ENCODE data around the gene FADS1.
A peak's percentile ranks its signal among the peaks of the same experiment; 100 is the strongest.

FADS1 gene

GRCh38 chr11:61797263-61797944, 19.4 kb downstream of the FADS1 start:
- peak; percentile 26 to 35 (median 27) for DNase-seq (ENCODE audit: low read depth in 3 of 3)

- DNase-seq (ENCODE audit: low read depth in 3 of 3), result no peak
These were observed 20.8 kb downstream of the FADS1 start for GRCh38 chr11:61795876-61796526.

- no peak for DNase-seq (ENCODE audit: low read depth in 3 of 3)
These were observed 21.3 kb downstream of the FADS1 start for GRCh38 chr11:61795459-61795858.

- no peak for DNase-seq (ENCODE audit: low read depth in 3 of 3)
These were observed 22.2 kb downstream of the FADS1 start for GRCh38 chr11:61794579-61794978.

- no peak for DNase-seq (ENCODE audit: low read depth in 3 of 3)
These were observed 23.0 kb downstream of the FADS1 start for GRCh38 chr11:61793829-61794204.

- DNase-seq (ENCODE audit: low read depth in 3 of 3), result no peak
These were observed 23.5 kb downstream of the FADS1 start for GRCh38 chr11:61793083-61793828.

GRCh38 chr11:61792310-61793082, 24.3 kb downstream of the FADS1 start, which contains the start of the genes FEN1 and TMEM258:
Gene FEN1, plus strand, starts transcription at chr11:61792911. Its CDS starts 2,451 bp downstream, at chr11:61795362.
Gene TMEM258, minus strand, starts transcription at chr11:61792599. Its CDS starts 41 bp downstream, at chr11:61792558.
- DNase-seq (ENCODE audit: low read depth in 3 of 3), result peak; percentile 76 to 85 (median 80)

- peak; percentile 21 to 33 (median 22) for DNase-seq (ENCODE audit: low read depth in 3 of 3)
These were observed 25.0 kb downstream of the FADS1 start for GRCh38 chr11:61791737-61792309.

- no peak for DNase-seq (ENCODE audit: low read depth in 3 of 3)
These were observed 28.8 kb downstream of the FADS1 start for GRCh38 chr11:61787928-61788491.

GRCh38 chr11:61785837-61786402, 30.9 kb downstream of the FADS1 start:
- no peak for DNase-seq (ENCODE audit: low read depth in 3 of 3)

- no peak for DNase-seq (ENCODE audit: low read depth in 3 of 3)
These were observed 32.3 kb downstream of the FADS1 start for GRCh38 chr11:61784506-61784805.

GRCh38 chr11:61783717-61784505, 32.9 kb downstream of the FADS1 start:
- no peak for DNase-seq (ENCODE audit: low read depth in 3 of 3)

- no peak for DNase-seq (ENCODE audit: low read depth in 3 of 3)
These were observed 34.0 kb downstream of the FADS1 start for GRCh38 chr11:61782841-61783240.

GRCh38 chr11:61782299-61782698, 34.5 kb downstream of the FADS1 start:
- DNase-seq (ENCODE audit: low read depth in 3 of 3), result no peak

GRCh38 chr11:61781585-61781984, 35.2 kb downstream of the FADS1 start:
- DNase-seq (ENCODE audit: low read depth in 3 of 3), result no peak

GRCh38 chr11:61780581-61781162, 36.1 kb downstream of the FADS1 start:
- no peak for DNase-seq (ENCODE audit: low read depth in 3 of 3)

GRCh38 chr11:61779666-61780525, 36.9 kb downstream of the FADS1 start:
- DNase-seq (ENCODE audit: low read depth in 3 of 3), result no peak

GRCh38 chr11:61778920-61779650, 37.7 kb downstream of the FADS1 start:
- no peak for DNase-seq (ENCODE audit: low read depth in 3 of 3)
